HCT116 (cell line): ENCODE data around the gene LSM12.

Experiments used
- CTCF ChIP-seq, 3 experiments: fragments of 200-600 bp in 1 of 3; sonication (generic) in 1 of 3; IDR thresholded peaks in 2 of 3; conservative IDR thresholded peaks in 1 of 3; 2 replicates each; pipeline ENCODE4 v1.5.1; 2012 to 2017; ENCODE audit warnings: low read depth in 2 of 3, low read length in 2 of 3, antibody characterized with exemption in 1 of 3, borderline replicate concordance in 1 of 3, control low read depth in 1 of 3, mild to moderate bottlenecking in 1 of 3, mixed read lengths in 1 of 3, mixed run types in 1 of 3, moderate library complexity in 1 of 3; ENCODE audit not compliant: insufficient read depth in 1 of 3
- POLR2A ChIP-seq: IDR thresholded peaks from 2 replicates; pipeline ENCODE4 v1.7.0; 2011; ENCODE audit warnings: borderline replicate concordance; ENCODE audit not compliant: insufficient read depth, insufficient read length; ENCODE audit errors: extremely low read depth
- POLR2AphosphoS5 ChIP-seq: IDR thresholded peaks from 2 replicates; pipeline ENCODE4 v1.6.1; 2011; ENCODE audit warnings: mild to moderate bottlenecking, low read depth, low read length, moderate library complexity

DNA sequence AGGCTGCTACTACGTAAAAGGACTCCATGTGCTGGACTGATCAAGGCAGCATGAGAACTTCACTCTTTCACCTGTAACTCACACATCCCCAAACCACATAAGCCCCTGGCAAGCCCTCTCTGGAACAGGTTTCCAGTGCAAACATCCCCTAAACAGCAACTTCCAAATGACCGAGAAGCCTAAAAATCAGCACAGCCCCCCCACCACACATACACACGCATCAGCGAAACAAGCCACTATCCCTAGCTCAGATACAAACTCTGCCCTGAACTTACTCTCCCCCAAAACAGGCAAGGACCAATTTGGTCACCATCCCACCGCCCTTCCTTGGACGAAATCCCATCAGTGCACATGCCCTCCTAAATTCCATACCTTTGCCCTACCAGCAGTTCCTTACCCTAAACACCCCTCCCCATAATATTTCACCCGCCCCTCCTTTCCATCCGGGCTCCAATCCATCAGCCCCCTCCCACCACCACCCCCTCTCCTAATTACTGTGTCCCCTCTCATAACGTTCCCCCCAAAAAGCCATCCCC is 735 bp downstream of the LSM12 start:
- no peak for TF ChIP-seq CTCF (IDR thresholded peaks at IDR 0.05 in 2 of 3, conservative IDR thresholded peaks at IDR 0.05 in 1 of 3; ENCODE audit: borderline replicate concordance in 1 of 3, insufficient read depth in 1 of 3, low read depth in 2 of 3, low read length in 2 of 3)
- no peak for TF ChIP-seq POLR2A
- no peak for TF ChIP-seq POLR2AphosphoS5
